Progenitor cell of endocrine pancreas (in vitro differentiated cells): Measurements from ENCODE around the gene DCDC2. TPM values are rescaled to one million over a fixed set of nuclear protein-coding genes. Genes with fewer than 3 reads are reported as not detected.

ENCODE experiments used
- DNase-seq: peaks from one replicate; pipeline ENCODE4 v3.0.0; 2021; ENCODE audit warnings: low spot score; ENCODE audit not compliant: unreplicated experiment
- H3K27ac Mint-ChIP-seq: 2 replicates; pipeline ENCODE4 v1.8.0; 2021; ENCODE audit warnings: mild to moderate bottlenecking, moderate library complexity, mixed read lengths
- H3K27me3 Mint-ChIP-seq: 2 replicates; pipeline ENCODE4 v1.8.0; 2021; ENCODE audit warnings: mixed read lengths
- H3K36me3 Mint-ChIP-seq: 2 replicates; pipeline ENCODE4 v1.8.0; 2022; ENCODE audit warnings: mixed read lengths; ENCODE audit not compliant: insufficient read depth
- H3K4me1 Mint-ChIP-seq: 2 replicates; pipeline ENCODE4 v1.8.0; 2021; ENCODE audit warnings: low read depth, mixed read lengths
- H3K4me3 Mint-ChIP-seq: 2 replicates; pipeline ENCODE4 v1.8.0; 2021; ENCODE audit warnings: low read depth, mild to moderate bottlenecking, moderate library complexity, mixed read lengths
- H3K9me3 Mint-ChIP-seq: 2 replicates; pipeline ENCODE4 v1.8.0; 2021; ENCODE audit warnings: low read depth, mixed read lengths
- total RNA-seq: library from RNA; stranded (reverse); gene quantifications from 2 replicates; pipeline ENCODE4 v1.2.1, GENCODE V29; 2021
- TF ChIP-seq, protein P1 (sequence below): fragments of 200-600 bp; sonication (generic); IDR thresholded peaks from one replicate; pipeline ENCODE4 v1.5.0; 2021; ENCODE audit warnings: antibody characterized with exemption, mild to moderate bottlenecking; ENCODE audit not compliant: unreplicated experiment

DCDC2 gene
- total RNA-seq, 1 donor from 2014 or later = 22.2 TPM

DNA sequence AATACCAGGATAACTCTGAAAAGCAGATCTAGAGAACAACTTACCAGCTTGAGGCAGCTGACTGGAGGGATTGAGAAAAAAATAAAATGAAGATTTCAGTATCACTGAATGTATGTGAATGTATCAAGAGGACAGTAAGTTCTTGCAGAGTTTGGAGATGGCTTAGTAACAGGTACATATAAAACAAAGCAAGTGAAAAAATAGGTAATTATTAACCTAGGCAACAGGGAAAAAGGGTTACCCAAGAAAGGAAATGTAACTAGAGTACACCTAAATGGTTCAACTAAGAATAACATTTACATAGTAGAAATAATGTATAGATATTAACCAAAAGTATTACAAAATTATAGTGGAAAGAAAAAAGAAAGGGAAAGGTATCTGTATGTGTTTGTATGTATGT lies 164.5 kb downstream of the DCDC2 start:
- H3K27me3 Mint-ChIP-seq = no peaks in the 10 kb centered on the region
- H3K27ac Mint-ChIP-seq = no peak overlapping the region
- H3K4me1 Mint-ChIP-seq = peaks cover 16% of the 10 kb centered on the region
- DNase-seq = no peak
- H3K4me3 Mint-ChIP-seq = no peak overlapping the region
- peaks cover 4% of the 10 kb centered on the region for H3K9me3 Mint-ChIP-seq
- peaks cover 4% of the 10 kb centered on the region for H3K36me3 Mint-ChIP-seq
- TF ChIP-seq, protein P1, sequence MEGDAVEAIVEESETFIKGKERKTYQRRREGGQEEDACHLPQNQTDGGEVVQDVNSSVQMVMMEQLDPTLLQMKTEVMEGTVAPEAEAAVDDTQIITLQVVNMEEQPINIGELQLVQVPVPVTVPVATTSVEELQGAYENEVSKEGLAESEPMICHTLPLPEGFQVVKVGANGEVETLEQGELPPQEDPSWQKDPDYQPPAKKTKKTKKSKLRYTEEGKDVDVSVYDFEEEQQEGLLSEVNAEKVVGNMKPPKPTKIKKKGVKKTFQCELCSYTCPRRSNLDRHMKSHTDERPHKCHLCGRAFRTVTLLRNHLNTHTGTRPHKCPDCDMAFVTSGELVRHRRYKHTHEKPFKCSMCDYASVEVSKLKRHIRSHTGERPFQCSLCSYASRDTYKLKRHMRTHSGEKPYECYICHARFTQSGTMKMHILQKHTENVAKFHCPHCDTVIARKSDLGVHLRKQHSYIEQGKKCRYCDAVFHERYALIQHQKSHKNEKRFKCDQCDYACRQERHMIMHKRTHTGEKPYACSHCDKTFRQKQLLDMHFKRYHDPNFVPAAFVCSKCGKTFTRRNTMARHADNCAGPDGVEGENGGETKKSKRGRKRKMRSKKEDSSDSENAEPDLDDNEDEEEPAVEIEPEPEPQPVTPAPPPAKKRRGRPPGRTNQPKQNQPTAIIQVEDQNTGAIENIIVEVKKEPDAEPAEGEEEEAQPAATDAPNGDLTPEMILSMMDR = no peak

DNA sequence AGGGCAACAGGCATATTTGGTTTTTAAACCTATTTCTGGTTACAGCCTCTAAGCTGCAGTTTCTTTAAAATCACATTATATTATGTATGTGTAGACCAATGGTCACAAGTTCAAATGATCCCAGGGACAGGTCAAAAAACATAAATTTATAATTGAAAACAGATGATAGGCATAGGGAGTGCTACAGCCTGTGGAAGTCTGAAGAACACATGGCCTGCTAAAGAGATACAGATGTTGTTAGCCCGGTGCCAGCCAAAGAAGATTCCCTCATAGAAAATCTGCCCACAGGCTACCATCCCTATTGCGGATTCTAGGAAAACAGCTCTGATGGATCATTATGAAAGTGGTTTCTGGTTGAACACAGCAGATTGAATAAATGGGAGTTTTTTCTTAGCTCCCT lies 166.5 kb downstream of the DCDC2 start:
- no peaks in the 10 kb centered on the region for H3K27me3 Mint-ChIP-seq
- no peak overlapping the region for H3K27ac Mint-ChIP-seq
- peaks cover 9% of the 10 kb centered on the region for H3K4me1 Mint-ChIP-seq
- TF ChIP-seq, protein P1 = no peak
- H3K36me3 Mint-ChIP-seq = peaks cover 5% of the 10 kb centered on the region
- peaks cover 4% of the 10 kb centered on the region for H3K9me3 Mint-ChIP-seq
- H3K4me3 Mint-ChIP-seq = no peak overlapping the region
- no peak for DNase-seq

DNA sequence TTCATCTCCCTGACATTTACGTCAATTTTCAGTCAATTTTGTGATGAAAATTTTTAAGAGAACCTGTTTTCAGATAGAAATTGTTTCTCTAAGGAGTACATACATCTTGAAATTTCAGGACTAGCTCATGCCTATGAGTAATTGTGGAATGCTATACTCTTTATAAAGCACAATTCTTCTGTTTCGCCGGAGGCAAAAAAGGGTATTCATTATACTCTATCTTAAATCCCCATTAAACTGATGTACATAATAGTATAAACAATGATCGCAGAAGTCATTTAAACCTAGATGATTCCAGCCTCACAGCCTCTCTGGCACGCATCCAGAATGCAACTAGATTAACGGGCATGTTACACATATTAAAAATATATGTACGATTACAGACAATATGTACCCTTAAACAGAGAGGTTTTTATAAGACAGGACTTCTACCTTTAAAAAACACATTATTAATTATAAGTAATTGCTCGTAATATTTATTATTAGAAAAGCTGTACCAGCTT lies 169.2 kb downstream of the DCDC2 start:
- H3K9me3 Mint-ChIP-seq = peaks cover 8% of the 10 kb centered on the region
- peaks cover 8% of the 10 kb centered on the region for H3K36me3 Mint-ChIP-seq
- no peak overlapping the region for H3K4me3 Mint-ChIP-seq
- H3K27ac Mint-ChIP-seq = no peak overlapping the region
- TF ChIP-seq, protein P1 = no peak
- no peak for DNase-seq
- peaks cover 3% of the 10 kb centered on the region for H3K4me1 Mint-ChIP-seq
- H3K27me3 Mint-ChIP-seq = no peaks in the 10 kb centered on the region

DNA sequence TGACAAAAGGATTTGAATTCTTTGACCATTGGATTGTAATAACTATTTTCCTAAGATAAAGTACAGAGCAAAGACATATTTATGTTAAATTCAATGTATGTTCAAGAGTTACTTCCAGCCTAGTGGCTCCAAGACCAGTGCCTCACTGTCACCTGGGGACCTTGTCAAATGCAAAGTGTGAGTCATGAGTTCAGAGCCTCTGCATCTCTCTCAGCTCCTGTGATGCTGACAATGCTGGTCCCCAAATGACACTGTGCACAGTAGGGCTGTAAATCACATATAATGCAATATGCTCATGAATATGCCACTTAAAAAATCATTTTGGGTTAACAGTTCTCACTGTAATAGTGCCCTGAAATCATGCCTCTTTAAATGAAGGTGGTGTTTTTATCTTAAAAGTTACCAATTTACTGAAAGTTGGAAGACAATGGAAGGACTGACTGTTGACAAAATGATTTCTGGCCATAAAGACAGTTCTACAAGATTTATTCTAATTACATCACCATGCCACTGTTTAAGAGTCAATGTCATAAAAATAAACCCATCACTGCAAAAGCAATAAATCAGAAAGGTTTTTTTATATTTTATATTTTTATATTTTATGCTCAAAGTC lies 169.8 kb downstream of the DCDC2 start:
- H3K27me3 Mint-ChIP-seq = no peaks in the 10 kb centered on the region
- H3K36me3 Mint-ChIP-seq = peaks cover 12% of the 10 kb centered on the region
- DNase-seq = no peak
- no peaks in the 10 kb centered on the region for H3K4me1 Mint-ChIP-seq
- H3K9me3 Mint-ChIP-seq = peaks cover 11% of the 10 kb centered on the region
- TF ChIP-seq, protein P1 = no peak
- H3K4me3 Mint-ChIP-seq = no peak overlapping the region
- H3K27ac Mint-ChIP-seq = no peak overlapping the region

- TF ChIP-seq, protein P1 = no peak
- Mint-ChIP-seq H3K27ac (no peak overlapping the region), H3K27me3 (no peaks in the 10 kb centered on the region), H3K4me1 (no peaks in the 10 kb centered on the region), H3K4me3 (no peak overlapping the region), H3K36me3 (peaks cover 19% of the 10 kb centered on the region), H3K9me3 (peaks cover 13% of the 10 kb centered on the region)
- DNase-seq = no peak
Observed at GRCh38 chr6:24186349-24186748, 171.5 kb downstream of the DCDC2 start.
